Measurements from ENCODE around the gene PRDM10.

The PRDM10 gene

GRCh38 chr11:130003717-130004001 is 1.0 kb upstream of the PRDM10 start:
- DNase-seq: no peak

DNA sequence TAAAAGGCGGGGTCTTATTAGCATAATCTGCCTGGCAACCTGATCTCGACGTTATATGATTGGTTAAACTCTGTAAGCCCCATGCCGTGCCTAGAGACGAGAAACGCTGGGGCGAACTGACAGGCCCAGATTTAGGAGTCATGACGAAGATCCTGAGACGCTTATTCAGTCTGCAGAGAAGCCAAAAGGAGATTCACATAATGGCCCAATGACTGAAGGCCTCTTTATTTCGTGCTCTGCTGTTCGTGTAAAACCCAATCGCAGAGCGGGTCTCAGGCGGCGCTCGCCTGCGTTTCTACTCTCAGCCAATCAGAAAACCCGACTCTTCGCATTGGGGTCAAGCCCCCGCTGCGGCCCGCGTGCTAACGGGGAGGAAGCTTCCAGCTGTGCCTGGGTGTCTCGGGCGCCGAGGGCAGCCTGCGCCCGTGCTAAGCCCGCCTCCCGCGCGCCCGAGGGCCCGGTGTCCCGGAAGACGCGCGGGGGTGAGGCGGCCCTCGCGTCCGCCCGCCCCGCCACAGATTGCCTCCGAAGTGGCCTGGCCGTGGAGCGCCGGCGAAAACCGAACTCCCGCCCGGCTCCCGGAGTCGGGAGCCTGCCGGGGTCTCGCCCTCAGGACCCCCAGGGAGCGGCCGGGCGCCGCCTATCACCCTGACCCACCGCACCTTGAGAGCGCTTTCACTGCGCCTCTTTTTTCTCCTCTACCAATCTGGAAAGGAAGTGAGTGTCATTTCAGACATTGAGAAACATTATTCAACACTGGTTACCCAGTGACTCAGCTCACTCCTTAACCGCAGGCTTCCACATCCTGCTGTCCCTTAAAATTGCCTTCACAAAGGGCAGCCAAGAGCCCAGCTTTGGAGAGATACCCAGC is 446 bp upstream of the PRDM10 start:
- DNase-seq: peak; percentile 82 to 90

GRCh38 chr11:130001461-130002351 is 929 bp downstream of the PRDM10 start:
- DNase-seq: peak; percentile 41 to 57

GRCh38 chr11:130000552-130001176 is 2.0 kb downstream of the PRDM10 start:
- DNase-seq: no peak

- no peak for DNase-seq
These were observed 3.2 kb downstream of the PRDM10 start for GRCh38 chr11:129999407-129999806.

- no peak for DNase-seq
These were observed 3.7 kb downstream of the PRDM10 start for GRCh38 chr11:129998905-129999304.

GRCh38 chr11:129998107-129998506 is 4.5 kb downstream of the PRDM10 start:
- no peak for DNase-seq

DNA sequence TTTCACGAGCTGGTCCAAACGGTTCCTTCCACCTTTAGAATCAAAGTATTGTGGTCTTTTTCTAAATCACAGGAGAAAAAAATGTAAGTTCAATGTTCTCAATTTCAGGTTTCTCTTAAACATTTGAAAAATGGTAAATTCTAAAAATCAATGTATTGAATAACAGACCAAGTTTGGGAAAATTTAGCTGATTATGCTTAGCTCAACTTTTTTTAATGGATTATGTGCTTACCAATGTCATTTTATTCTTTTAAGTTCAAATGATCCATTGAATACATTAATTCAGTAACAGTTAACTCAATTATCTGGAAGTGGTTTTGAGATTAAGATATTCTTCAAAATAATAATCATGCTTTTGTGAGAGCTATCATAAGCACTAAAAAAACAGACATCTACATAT is 5.1 kb downstream of the PRDM10 start:
- DNase-seq: no peak

DNA sequence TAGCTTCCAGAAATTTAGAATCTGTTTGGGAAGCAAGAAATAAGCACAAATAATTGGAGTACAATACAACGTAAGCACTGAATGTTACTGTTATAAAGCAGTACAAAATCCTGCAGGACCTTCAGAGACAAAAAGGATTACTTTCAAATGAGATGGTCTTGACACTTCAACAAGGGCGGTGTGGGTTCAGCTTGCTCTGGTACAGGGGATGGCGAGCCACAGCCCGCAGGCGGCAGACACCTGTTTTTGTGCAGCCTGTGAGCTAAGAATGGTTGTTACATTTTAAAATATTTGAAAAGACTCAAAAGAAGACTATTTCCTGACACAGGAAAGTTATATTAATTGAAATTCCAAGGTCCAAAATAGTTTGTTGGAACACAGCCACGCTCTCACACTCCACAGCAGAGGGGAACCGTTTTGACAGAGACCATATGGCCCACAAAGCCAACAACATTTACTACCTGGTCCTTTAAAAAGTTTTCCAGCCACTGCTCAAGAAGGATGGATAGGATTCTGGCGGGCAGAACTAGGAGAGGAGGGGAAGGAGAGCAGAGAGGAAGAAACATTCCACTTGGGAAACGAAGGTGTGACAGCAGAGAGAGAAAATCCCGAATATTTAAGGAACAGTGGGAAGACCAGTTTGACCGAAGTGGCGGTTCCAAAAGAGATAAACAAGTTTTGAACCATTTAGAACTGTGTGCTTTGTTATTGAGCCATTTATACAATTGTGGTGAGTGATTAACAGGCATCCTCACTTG is 6.3 kb downstream of the PRDM10 start:
- DNase-seq: no peak

- no peak for DNase-seq
These were observed 7.5 kb downstream of the PRDM10 start for GRCh38 chr11:129995163-129995562.

DNA sequence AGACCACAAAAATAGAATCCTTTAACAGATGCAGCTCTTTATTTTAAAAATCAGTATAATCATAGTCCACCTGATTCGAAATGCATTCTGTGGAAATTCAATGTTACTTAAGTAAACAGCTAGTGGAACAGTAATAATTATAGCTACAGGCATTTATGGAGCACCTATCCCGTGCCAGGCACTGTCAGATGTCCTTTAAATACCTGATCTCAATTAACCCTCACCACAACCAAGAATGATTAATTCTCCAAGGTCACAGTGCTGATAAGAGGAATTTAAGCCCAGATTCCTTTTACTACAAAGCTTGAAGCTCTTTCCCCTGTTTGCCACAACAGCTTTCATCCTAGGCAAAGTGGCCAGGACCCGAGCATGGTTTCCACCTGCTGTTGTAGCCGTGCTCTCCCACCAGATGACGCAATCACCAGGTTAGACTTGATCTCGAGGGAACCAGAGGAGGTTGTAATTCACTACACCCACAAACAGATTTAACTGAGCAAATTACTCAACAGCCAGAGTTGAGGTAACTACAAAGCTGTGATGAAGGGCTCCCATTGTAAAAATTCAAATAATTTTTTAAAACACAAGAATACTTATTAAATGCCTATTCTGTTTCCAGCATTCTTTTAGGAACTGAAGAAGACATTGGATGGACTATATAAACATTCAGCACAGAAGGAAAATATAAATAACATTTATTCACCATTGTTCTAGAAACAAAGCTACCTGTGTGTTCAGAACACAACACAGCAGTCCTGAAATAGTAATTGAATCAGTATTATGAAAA is 10.3 kb downstream of the PRDM10 start:
- peak; percentile 28 to 29 for DNase-seq

DNA sequence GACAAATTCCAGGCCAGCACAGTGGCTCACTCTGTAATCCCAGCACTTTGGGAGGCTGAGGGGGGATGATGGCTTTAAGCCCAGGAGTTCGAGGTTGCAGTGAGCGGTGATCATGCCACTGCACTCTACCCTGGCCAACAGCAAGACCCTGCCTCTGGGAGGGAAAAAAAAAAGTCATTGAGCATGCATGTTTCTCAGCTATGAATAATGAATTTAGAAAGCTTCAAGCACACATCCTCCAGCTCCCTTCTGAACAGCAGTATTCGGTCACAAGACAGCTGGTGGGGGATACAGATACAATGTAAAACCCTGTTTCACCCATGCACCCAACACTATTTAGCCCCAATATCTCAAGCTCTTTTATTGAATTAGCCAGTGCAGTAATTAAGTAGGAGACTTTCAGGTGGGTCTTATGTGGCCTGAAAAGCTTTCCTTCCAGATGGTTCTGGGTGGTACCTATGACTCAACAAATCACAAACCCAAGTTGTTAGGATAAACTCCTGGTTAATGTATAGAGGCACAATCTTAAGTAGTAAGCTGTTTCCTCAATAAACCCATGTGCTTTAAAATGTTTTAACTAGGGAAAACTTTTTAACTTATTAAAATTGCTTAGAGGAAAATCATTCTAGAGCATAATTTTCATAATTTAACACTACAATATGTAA is 13.4 kb downstream of the PRDM10 start:
- DNase-seq: no peak

GRCh38 chr11:129987950-129988349 is 14.7 kb downstream of the PRDM10 start:
- DNase-seq: no peak

GRCh38 chr11:129985823-129986222 is 16.8 kb downstream of the PRDM10 start:
- DNase-seq: no peak

GRCh38 chr11:129980086-129980485 is 22.5 kb downstream of the PRDM10 start:
- no peak for DNase-seq

GRCh38 chr11:129979046-129979605 is 23.5 kb downstream of the PRDM10 start:
- DNase-seq: no peak

DNA sequence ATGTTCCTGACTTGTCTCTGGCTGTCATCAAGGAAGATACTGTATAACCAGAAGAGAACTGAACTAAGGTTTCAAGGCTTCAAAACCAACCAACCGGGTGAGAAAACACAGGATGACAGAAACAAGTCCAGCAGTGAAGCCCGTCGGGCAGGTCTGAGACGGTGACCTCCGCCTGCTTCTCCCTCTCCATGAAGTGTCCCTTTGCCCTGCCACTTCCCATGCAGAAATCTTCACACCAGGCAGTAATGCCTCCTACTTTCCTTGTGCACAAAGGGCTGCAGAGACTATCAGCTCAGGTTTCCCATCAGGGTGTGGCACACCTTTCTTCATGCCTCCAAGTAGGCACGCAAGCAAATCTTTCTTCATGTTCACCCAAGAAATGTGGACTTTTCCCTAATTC is 24.2 kb downstream of the PRDM10 start:
- no peak for DNase-seq

GRCh38 chr11:129976328-129976727 is 26.3 kb downstream of the PRDM10 start:
- no peak for DNase-seq

DNA sequence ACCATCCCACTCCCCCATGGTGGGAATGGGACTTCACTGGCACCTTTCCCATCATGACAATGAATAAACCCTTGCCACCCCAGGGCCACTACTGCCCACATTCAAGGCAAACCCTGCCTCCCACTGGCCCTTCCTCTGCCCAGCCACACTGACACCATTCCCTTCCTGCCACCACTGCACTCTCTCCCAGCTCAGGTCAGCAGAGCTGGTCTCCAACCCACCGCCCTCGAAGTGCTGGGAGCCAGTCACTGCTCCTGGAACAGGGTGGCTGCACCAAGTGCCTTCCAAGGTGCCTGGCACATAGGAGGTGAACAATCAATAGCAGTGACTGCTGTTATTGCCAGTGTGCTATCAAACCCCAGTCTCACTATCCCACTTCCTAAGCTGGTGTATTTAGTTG is 27.1 kb downstream of the PRDM10 start:
- DNase-seq: no peak

- DNase-seq: no peak
These were observed 28.0 kb downstream of the PRDM10 start for GRCh38 chr11:129974672-129975071.

DNA sequence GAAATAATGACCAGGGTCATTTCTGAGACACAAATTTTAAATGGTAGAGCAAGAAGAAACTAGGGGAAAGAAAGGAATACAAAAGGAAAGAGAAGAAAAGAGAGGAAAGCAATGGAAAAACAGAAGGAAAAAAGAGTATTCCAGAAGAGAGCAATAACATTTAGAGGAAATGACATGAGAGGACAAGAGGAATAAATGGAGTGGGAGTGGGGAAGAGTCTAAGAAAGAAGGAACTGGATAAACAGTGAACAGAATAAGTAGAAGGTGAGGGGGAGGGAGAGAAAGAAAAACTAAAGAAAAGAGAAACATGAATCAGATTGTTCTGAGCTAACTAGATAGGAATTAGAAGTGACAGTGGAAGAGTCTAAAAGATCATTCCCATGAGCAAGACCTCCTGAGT is 28.4 kb downstream of the PRDM10 start:
- no peak for DNase-seq

Data from stimulated activated CD4-positive, alpha-beta T cell treated with anti-CD3 and anti-CD28 coated beads, Interleukin-2, amount 100 ng/mL, for 24 hours (primary cell).